GM15510 (cell line): ENCODE data around the gene LHFPL3.

Source experiments
- POLR2A ChIP-seq: IDR thresholded peaks from 3 replicates; pipeline ENCODE4 v1.6.1; 2011; ENCODE audit warnings: borderline replicate concordance; ENCODE audit not compliant: insufficient read length; ENCODE audit errors: extremely low read depth

Gene LHFPL3

GRCh38 chr7:104603957-104604356, 275.6 kb downstream of the LHFPL3 start:
- TF ChIP-seq POLR2A: no peak

GRCh38 chr7:104604706-104605105, 276.3 kb downstream of the LHFPL3 start:
- no peak for TF ChIP-seq POLR2A

GRCh38 chr7:104621321-104621720, 292.9 kb downstream of the LHFPL3 start:
- no peak for TF ChIP-seq POLR2A

GRCh38 chr7:104625956-104626355, 297.6 kb downstream of the LHFPL3 start:
- no peak for TF ChIP-seq POLR2A

- TF ChIP-seq POLR2A: no peak
These were observed 299.1 kb downstream of the LHFPL3 start for GRCh38 chr7:104627516-104627915.

GRCh38 chr7:104628017-104628416, 299.6 kb downstream of the LHFPL3 start:
- no peak for TF ChIP-seq POLR2A

- TF ChIP-seq POLR2A: no peak
These were observed 301.0 kb downstream of the LHFPL3 start for GRCh38 chr7:104629408-104629807.

- no peak for TF ChIP-seq POLR2A
These were observed 312.1 kb downstream of the LHFPL3 start for GRCh38 chr7:104640506-104640905.

GRCh38 chr7:104642560-104642959, 314.2 kb downstream of the LHFPL3 start:
- no peak for TF ChIP-seq POLR2A

- TF ChIP-seq POLR2A: no peak
These were observed 315.3 kb downstream of the LHFPL3 start for GRCh38 chr7:104643587-104644217.

GRCh38 chr7:104650991-104651640, 322.7 kb downstream of the LHFPL3 start:
- no peak for TF ChIP-seq POLR2A

- no peak for TF ChIP-seq POLR2A
These were observed 324.0 kb downstream of the LHFPL3 start for GRCh38 chr7:104652434-104652833.

GRCh38 chr7:104652865-104653264, 324.5 kb downstream of the LHFPL3 start:
- no peak for TF ChIP-seq POLR2A

- no peak for TF ChIP-seq POLR2A
These were observed 325.5 kb downstream of the LHFPL3 start for GRCh38 chr7:104653825-104654401.

GRCh38 chr7:104655592-104655991, 327.2 kb downstream of the LHFPL3 start:
- TF ChIP-seq POLR2A: no peak

- TF ChIP-seq POLR2A: no peak
These were observed 328.1 kb downstream of the LHFPL3 start for GRCh38 chr7:104656467-104656866.
